ENCODE measurements around the gene CMYA5.

The CMYA5 gene

GRCh38 chr5:79689541-79690466, at the start of gene CMYA5:
Gene CMYA5, plus strand, starts transcription at chr5:79689836. Its CDS starts 72 bp downstream, at chr5:79689908.
- Histone ChIP-seq H3F3A (ENCODE audit: insufficient read depth) (0 out of 2 replicates have a peak, but pooled peaks cover 6% of the 10 kb centered on the region), H3K9me2 (replicated peaks; ENCODE audit: insufficient read depth, low read length) (no peaks in the 10 kb centered on the region)

GRCh38 chr5:79640571-79641055, 49.0 kb upstream of the CMYA5 start:
- H3K9me2 ChIP-seq (replicated peaks; ENCODE audit: insufficient read depth, low read length), result no peaks in the 10 kb centered on the region
- no peak overlapping the region for H3K4me3 ChIP-seq (ENCODE audit: insufficient read depth, low read length, poor library complexity, severe bottlenecking)
- no peaks in the 10 kb centered on the region for H3K9me3 ChIP-seq (ENCODE audit: insufficient read depth, low read length)
- no peaks in the 10 kb centered on the region; the same call in 1 of the 2 replicates for H3F3A ChIP-seq (ENCODE audit: insufficient read depth)
- no peaks in the 10 kb centered on the region for H3K27me3 ChIP-seq (ENCODE audit: low read length)
- peaks cover 53% of the 10 kb centered on the region for H3K36me3 ChIP-seq (ENCODE audit: low read length)
- H4K20me1 ChIP-seq (ENCODE audit: low read depth, low read length), result no peaks in the 10 kb centered on the region
- H3K4me2 ChIP-seq (ENCODE audit: low read depth, low read length, poor library complexity, severe bottlenecking), result no peak overlapping the region
- TF ChIP-seq CTCF (IDR thresholded peaks at IDR 0.05; ENCODE audit: insufficient read depth, low read length, poor library complexity, severe bottlenecking), result no peak
- TF ChIP-seq EZH2phosphoT487 (conservative IDR thresholded peaks at IDR 0.05; ENCODE audit: low read length), result no peak
- no peak overlapping the region for H2AFZ ChIP-seq (ENCODE audit: low read depth, low read length, severe bottlenecking)
- H3K27ac ChIP-seq (ENCODE audit: low read depth, low read length), result no peak overlapping the region
- H3K9ac ChIP-seq (ENCODE audit: low read length), result no peak overlapping the region
- H3K79me2 ChIP-seq (ENCODE audit: insufficient read depth, low read length), result no peaks in the 10 kb centered on the region

More at GRCh38 chr5:79689541-79690466, at the start of gene CMYA5:
- Histone ChIP-seq H3K27me3 (ENCODE audit: low read length) (no peaks in the 10 kb centered on the region), H2AFZ (ENCODE audit: low read depth, low read length, severe bottlenecking) (no peak within 1 kb of the TSS), H3K79me2 (ENCODE audit: insufficient read depth, low read length) (no peaks in the 10 kb centered on the region), H3K4me2 (ENCODE audit: low read depth, low read length, poor library complexity, severe bottlenecking) (no peak within 1 kb of the TSS), H4K20me1 (ENCODE audit: low read depth, low read length) (no peaks in the 10 kb centered on the region; the same call in 1 of the 2 replicates), H3K36me3 (ENCODE audit: low read length) (peaks cover 17% of the 10 kb centered on the region), H3K9me3 (ENCODE audit: insufficient read depth, low read length) (no peaks in the 10 kb centered on the region), H3K9ac (ENCODE audit: low read length) (no peak within 1 kb of the TSS), H3K4me3 (ENCODE audit: insufficient read depth, low read length, poor library complexity, severe bottlenecking) (no peak within 1 kb of the TSS), H3K27ac (ENCODE audit: low read depth, low read length) (no peak within 1 kb of the TSS)
- TF ChIP-seq EZH2phosphoT487 (conservative IDR thresholded peaks at IDR 0.05; ENCODE audit: low read length) (no peak), CTCF (IDR thresholded peaks at IDR 0.05; ENCODE audit: insufficient read depth, low read length, poor library complexity, severe bottlenecking) (no peak)

- no peak overlapping the region for H3K9ac ChIP-seq (ENCODE audit: low read length)
- H2AFZ ChIP-seq (ENCODE audit: low read depth, low read length, severe bottlenecking), result no peak overlapping the region
- H3K4me2 ChIP-seq (ENCODE audit: low read depth, low read length, poor library complexity, severe bottlenecking), result no peak overlapping the region
- H4K20me1 ChIP-seq (ENCODE audit: low read depth, low read length), result no peaks in the 10 kb centered on the region
- no peak overlapping the region for H3K4me3 ChIP-seq (ENCODE audit: insufficient read depth, low read length, poor library complexity, severe bottlenecking)
- H3F3A ChIP-seq (ENCODE audit: insufficient read depth), result no peaks in the 10 kb centered on the region; the same call in 1 of the 2 replicates
- H3K9me2 ChIP-seq (replicated peaks; ENCODE audit: insufficient read depth, low read length), result no peaks in the 10 kb centered on the region
- no peaks in the 10 kb centered on the region for H3K27me3 ChIP-seq (ENCODE audit: low read length)
- H3K79me2 ChIP-seq (ENCODE audit: insufficient read depth, low read length), result no peaks in the 10 kb centered on the region
- TF ChIP-seq CTCF (IDR thresholded peaks at IDR 0.05; ENCODE audit: insufficient read depth, low read length, poor library complexity, severe bottlenecking) (no peak), EZH2phosphoT487 (conservative IDR thresholded peaks at IDR 0.05; ENCODE audit: low read length) (no peak)
- no peak overlapping the region for H3K27ac ChIP-seq (ENCODE audit: low read depth, low read length)
- H3K36me3 ChIP-seq (ENCODE audit: low read length), result peaks cover 57% of the 10 kb centered on the region
- no peaks in the 10 kb centered on the region for H3K9me3 ChIP-seq (ENCODE audit: insufficient read depth, low read length)
Observed at GRCh38 chr5:79641414-79641813, 48.2 kb upstream of the CMYA5 start.

All from SU-DHL-6 (cell line).